GM15510 (cell line): ENCODE data around the gene TIMM22.

ENCODE experiments used
- POLR2A ChIP-seq: IDR thresholded peaks from 3 replicates; pipeline ENCODE4 v1.6.1; 2011; ENCODE audit warnings: borderline replicate concordance; ENCODE audit not compliant: insufficient read length; ENCODE audit errors: extremely low read depth

Gene TIMM22

GRCh38 chr17:1024076-1024475, 27.1 kb downstream of the TIMM22 start:
- no peak for TF ChIP-seq POLR2A

DNA sequence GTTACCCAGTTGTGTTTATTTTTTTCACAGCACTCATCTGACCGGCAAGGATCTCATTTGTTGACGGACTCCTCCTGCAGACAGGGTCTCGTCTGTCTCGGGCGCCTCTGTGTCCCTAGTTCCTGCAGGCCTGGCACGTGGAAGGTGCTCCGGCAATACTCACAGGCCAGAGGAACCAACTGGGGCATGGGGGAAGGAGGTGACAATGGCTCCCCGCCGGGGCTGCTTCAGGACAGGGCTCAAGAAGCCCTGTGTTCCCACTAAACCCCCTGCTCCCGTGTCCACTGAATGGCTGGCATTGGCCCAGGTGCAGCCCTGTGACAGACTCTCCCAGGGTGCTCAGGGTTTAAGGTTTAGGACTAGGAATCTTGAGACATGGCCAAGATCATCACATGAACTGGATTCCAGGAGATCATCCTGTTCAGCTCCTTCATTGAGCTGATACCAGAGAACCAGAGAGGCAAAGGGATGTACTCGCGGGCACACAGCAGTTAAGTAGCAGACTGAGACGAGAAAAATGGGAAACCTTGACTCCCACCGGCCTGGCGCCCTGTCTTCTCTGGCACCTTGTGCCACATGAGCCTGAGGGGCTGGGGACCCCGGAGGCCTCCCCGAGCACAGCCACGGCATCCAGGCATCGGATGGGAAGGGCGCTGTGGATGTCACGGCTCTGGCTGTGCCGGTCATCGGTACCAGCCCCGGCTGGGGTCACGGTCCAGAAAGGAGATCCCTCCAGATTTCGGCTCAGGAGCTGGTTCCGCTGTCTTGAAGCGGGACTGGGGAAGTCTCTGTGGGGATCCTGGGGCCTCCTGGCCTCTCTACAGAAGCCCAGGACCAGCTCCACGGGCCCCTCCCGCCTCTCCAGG, 29.0 kb downstream of the TIMM22 start:
- no peak for TF ChIP-seq POLR2A

- no peak for TF ChIP-seq POLR2A
Measured at GRCh38 chr17:1026599-1026975, 29.7 kb downstream of the TIMM22 start.

GRCh38 chr17:1027044-1027443, 30.1 kb downstream of the TIMM22 start:
- TF ChIP-seq POLR2A, result no peak

DNA sequence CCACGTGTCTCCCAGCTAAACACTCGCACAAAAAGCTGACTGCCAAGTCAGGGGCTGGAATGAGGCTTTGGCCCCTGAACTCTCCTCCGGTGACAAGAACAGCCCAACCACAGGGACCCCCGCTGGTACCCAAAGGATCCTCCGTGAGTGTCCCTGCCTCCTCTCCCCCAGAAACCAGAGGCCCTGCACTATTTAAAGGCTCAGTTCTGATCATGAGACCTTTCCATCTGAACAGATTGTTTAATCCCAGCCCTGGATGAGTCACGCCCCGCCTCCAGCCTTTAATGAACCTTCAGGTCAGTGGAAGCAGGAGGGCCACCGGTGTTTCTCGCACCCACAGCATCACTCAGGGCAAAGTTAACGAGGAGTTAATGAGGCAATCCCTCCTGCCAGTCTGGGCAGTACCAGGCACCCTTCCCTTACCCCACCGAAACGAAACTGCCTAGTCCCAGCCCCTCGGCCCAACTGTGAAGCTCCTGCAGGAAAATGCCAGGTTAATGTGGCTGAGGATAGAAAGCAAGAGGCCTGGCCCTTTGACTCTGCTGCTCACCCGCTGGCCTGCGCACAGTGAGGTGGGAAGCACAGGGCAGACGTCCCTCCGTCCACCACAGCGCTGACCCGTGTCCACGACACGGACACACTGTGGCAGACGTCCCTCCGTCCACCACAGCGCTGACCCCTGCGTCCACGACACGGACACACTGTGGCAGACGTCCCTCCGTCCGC, 32.4 kb downstream of the TIMM22 start:
- TF ChIP-seq POLR2A, result no peak

DNA sequence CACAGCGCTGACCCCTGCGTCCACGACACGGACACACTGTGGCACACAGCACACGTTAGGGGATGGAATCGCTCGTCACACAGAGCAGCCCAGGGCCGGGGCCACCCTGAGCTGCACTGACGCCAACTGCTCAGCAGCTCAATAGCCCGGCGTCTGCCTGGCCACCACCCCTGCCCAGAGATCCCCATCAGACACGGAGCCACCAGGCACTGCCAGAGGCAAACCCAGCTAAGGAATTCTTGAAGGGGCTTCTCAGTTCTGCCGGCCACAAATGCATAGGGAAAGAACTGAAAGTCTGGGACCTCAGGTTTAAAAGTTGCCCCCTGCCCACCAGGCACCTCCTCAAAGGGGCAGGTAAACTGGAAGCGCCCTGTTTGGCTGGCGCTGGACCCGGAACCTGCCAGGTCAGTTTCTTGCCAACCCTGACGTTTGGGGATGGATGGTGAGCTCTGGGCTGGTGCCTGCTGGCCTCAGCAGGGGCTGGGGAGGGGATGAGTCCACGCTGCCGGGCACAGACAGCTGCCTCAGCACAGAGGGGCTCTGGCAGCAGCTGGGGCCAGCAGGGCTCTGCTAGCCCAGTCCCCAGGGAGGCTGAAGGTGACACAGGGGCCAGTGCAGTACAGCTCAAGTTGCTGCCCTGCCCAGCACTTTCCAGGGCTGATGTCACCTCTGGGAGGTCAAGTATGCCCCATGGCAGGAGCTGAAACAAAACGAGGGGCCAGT, 33.2 kb downstream of the TIMM22 start:
- TF ChIP-seq POLR2A, result no peak

GRCh38 chr17:1030684-1031532, 34.0 kb downstream of the TIMM22 start:
- TF ChIP-seq POLR2A, result no peak

DNA sequence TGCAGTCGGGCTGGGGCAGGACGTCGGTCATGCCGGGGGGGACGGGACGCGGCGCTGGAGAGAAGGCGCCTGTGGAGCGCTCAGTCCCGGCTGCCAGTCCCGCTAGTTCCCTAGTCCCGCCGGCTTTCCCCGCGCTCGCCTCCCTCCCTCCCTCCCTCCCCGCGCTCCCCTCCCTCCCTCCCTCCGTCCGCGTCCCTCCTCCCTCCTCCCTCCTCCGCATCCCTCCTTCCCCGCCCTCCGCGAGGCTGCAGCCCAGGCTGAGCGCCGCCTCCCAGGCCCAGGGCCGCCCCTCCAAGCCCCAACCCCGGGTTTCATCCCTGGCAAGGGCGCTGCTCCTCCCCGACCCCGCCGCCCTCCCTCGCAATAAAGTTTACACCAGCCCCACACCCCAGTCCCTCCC, 34.8 kb downstream of the TIMM22 start:
- TF ChIP-seq POLR2A, result no peak

GRCh38 chr17:1032391-1032790, 35.5 kb downstream of the TIMM22 start:
- TF ChIP-seq POLR2A, result no peak

DNA sequence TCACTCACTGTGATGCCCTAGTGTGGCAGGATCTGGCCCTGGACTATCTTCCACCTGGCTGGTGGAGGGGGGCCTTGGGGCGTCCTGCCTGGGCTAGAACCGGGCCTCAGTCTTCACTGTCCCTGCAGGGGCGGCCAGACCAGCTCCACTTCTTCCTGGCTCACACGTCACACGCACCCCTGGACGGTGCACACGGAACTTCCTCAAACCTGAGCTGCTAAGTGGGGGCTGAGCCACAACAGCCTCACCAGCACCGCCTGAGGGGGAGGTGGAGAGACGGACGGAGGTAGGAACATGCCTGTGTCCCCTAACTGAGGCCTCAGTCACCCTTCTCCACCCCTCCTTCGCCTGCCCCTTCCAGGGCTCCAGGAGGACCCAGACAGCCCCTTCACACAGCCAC, 36.6 kb downstream of the TIMM22 start:
- TF ChIP-seq POLR2A, result no peak

- TF ChIP-seq POLR2A, result no peak
Measured at GRCh38 chr17:1034652-1035210, 37.8 kb downstream of the TIMM22 start.

- no peak for TF ChIP-seq POLR2A
Measured at GRCh38 chr17:1035546-1036170, 38.7 kb downstream of the TIMM22 start.

- TF ChIP-seq POLR2A, result no peak
Measured at GRCh38 chr17:1036171-1036844, 39.4 kb downstream of the TIMM22 start.
